Neural cell (in vitro differentiated cells): Measurements from ENCODE around the gene ZDHHC11. TPM values are rescaled to one million over a fixed set of nuclear protein-coding genes. Genes with fewer than 3 reads are reported as not detected.

Experiments
- H2AFZ ChIP-seq: fragments of 200-600, 300-800 bp; sonication (generic), shearing (Covaris generic); 2 replicates; pipeline ENCODE4 v1.6.0; 2014; ENCODE audit warnings: low read depth, mild to moderate bottlenecking, antibody characterized with exemption, low read length, moderate library complexity
- H3F3A ChIP-seq: fragments of 200-600 bp; shearing (Covaris generic); 2 replicates; pipeline ENCODE4 v1.6.1; 2016; ENCODE audit warnings: mild to moderate bottlenecking, moderate library complexity, mixed read lengths, antibody characterized with exemption, low read length; ENCODE audit not compliant: insufficient read depth, poor library complexity, severe bottlenecking
- H3K27ac ChIP-seq: fragments of 200-600, 300-800 bp; sonication (generic), shearing (Covaris generic); 2 replicates; pipeline ENCODE4 v1.5.1; 2014; ENCODE audit warnings: mild to moderate bottlenecking, low read length, moderate library complexity
- H3K27me3 ChIP-seq: fragments of 300-800, 200-600 bp; sonication (generic), shearing (Covaris generic); 2 replicates; pipeline ENCODE4 v1.6.0; 2014; ENCODE audit warnings: mild to moderate bottlenecking, low read depth, low read length, moderate library complexity; ENCODE audit not compliant: insufficient read depth
- H3K36me3 ChIP-seq: fragments of 300-800, 200-600 bp; sonication (generic), shearing (Covaris generic); 2 replicates; pipeline ENCODE4 v1.5.1; 2014; ENCODE audit warnings: mild to moderate bottlenecking, antibody characterized with exemption, low read length, moderate library complexity; ENCODE audit not compliant: insufficient read depth
- H3K4me2 ChIP-seq: fragments of 300-800, 200-600 bp; sonication (generic), shearing (Covaris generic); 2 replicates; pipeline ENCODE4 v1.6.0; 2014; ENCODE audit warnings: mild to moderate bottlenecking, low read length
- H3K4me3 ChIP-seq: fragments of 300-800, 200-600 bp; sonication (generic), shearing (Covaris generic); 2 replicates; pipeline ENCODE4 v1.5.1; 2014; ENCODE audit warnings: mild to moderate bottlenecking, low read length, moderate library complexity
- H3K79me2 ChIP-seq: fragments of 200-600 bp; shearing (Covaris generic); replicated peaks from 2 replicates; pipeline ENCODE4 v1.6.0; 2014; ENCODE audit warnings: mild to moderate bottlenecking, low read length, moderate library complexity; ENCODE audit not compliant: insufficient read depth
- H3K9ac ChIP-seq: fragments of 300-800, 200-600 bp; sonication (generic), shearing (Covaris generic); 2 replicates; pipeline ENCODE4 v1.6.1; 2016; ENCODE audit warnings: mild to moderate bottlenecking, low read length, mixed read lengths
- H3K9me2 ChIP-seq: fragments of 200-600 bp; shearing (Covaris generic); 2 replicates; pipeline ENCODE4 v1.6.1; 2016; ENCODE audit warnings: mild to moderate bottlenecking, low read length, mixed read lengths; ENCODE audit not compliant: insufficient read depth
- H3K9me3 ChIP-seq: fragments of 200-600, 300-800 bp; sonication (generic), shearing (Covaris generic); 2 replicates; pipeline ENCODE4 v1.6.1; 2016; ENCODE audit warnings: mild to moderate bottlenecking, mixed run types, low read length, moderate library complexity, mixed read lengths
- H4K20me1 ChIP-seq: fragments of 200-600 bp; shearing (Covaris generic); 2 replicates; pipeline ENCODE4 v1.6.1; 2016; ENCODE audit warnings: mild to moderate bottlenecking, mixed run types; ENCODE audit not compliant: insufficient read depth
- EP300 ChIP-seq: fragments of 450-650 bp; conservative IDR thresholded peaks from 2 replicates; pipeline ENCODE4 v1.6.1; 2014; ENCODE audit warnings: antibody characterized with exemption, mild to moderate bottlenecking, moderate library complexity; ENCODE audit not compliant: poor library complexity, severe bottlenecking
- MXI1 ChIP-seq: fragments of 450-650 bp; conservative IDR thresholded peaks from 2 replicates; pipeline ENCODE4 v1.6.1; 2014; ENCODE audit warnings: antibody characterized with exemption, mild to moderate bottlenecking; ENCODE audit not compliant: poor library complexity, severe bottlenecking
- polyA plus RNA-seq: library from polyadenylated mRNA; depleted of rRNA; stranded (reverse); fragments of >200 nt; gene quantifications from 2 replicates; pipeline ENCODE4 v1.2.3, GENCODE V29; 2014
- TF ChIP-seq, protein P1 (sequence below): IDR thresholded peaks from 2 replicates; pipeline ENCODE4 v1.6.1; 2012; ENCODE audit warnings: borderline replicate concordance

ZDHHC11 gene
- polyA plus RNA-seq, 1 donor from 2014 or later, result 11.4 TPM

DNA sequence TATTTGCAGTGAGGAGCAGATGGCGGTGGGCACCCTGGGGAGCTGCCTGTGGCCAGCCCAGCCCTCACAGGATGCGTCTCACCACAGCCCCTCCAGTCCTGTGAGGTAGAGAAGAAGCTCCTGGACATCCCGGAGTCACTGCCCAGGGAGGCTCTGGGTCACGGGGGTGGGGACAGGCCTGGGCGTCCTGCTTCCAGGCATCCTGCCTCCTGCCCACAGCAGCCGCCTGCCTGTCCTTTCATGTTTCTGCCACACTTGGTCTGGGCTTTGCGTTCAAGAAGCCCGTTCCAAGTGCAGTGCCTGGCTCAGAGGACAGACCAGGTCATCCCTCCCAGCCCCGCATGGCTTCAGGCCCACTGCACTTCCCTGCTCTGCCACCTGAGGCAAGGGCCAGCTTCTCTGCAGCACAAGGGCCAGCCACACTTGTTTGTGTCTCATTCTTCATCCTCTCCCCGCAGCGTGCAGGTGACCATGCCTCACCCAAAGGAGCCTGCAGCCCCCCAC lies 104.5 kb downstream of the ZDHHC11 start:
- TF ChIP-seq, protein P1, sequence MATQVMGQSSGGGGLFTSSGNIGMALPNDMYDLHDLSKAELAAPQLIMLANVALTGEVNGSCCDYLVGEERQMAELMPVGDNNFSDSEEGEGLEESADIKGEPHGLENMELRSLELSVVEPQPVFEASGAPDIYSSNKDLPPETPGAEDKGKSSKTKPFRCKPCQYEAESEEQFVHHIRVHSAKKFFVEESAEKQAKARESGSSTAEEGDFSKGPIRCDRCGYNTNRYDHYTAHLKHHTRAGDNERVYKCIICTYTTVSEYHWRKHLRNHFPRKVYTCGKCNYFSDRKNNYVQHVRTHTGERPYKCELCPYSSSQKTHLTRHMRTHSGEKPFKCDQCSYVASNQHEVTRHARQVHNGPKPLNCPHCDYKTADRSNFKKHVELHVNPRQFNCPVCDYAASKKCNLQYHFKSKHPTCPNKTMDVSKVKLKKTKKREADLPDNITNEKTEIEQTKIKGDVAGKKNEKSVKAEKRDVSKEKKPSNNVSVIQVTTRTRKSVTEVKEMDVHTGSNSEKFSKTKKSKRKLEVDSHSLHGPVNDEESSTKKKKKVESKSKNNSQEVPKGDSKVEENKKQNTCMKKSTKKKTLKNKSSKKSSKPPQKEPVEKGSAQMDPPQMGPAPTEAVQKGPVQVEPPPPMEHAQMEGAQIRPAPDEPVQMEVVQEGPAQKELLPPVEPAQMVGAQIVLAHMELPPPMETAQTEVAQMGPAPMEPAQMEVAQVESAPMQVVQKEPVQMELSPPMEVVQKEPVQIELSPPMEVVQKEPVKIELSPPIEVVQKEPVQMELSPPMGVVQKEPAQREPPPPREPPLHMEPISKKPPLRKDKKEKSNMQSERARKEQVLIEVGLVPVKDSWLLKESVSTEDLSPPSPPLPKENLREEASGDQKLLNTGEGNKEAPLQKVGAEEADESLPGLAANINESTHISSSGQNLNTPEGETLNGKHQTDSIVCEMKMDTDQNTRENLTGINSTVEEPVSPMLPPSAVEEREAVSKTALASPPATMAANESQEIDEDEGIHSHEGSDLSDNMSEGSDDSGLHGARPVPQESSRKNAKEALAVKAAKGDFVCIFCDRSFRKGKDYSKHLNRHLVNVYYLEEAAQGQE, result no peak
- TF ChIP-seq MXI1, result no peak
- no peak for TF ChIP-seq EP300
- no peaks in the 10 kb centered on the region for H4K20me1 ChIP-seq
- H3K27me3 ChIP-seq, result no peaks in the 10 kb centered on the region
- no peak overlapping the region for H3K4me3 ChIP-seq
- H3K9ac ChIP-seq, result no peak overlapping the region
- peaks cover 7% of the 10 kb centered on the region for H3K36me3 ChIP-seq
- H3K9me3 ChIP-seq, result no peaks in the 10 kb centered on the region
- H3K4me2 ChIP-seq, result no peak overlapping the region
- no peak overlapping the region for H3K27ac ChIP-seq
- no peak overlapping the region for H2AFZ ChIP-seq
- no peaks in the 10 kb centered on the region for H3K79me2 ChIP-seq
- H3K9me2 ChIP-seq, result no peaks in the 10 kb centered on the region
- H3F3A ChIP-seq, result no peaks in the 10 kb centered on the region

Other genes with a start within 250 kb of the ZDHHC11 start
- 5.9 and 7.0 TPM in 2 replicates for gene CEP72, start 238.6 kb downstream of the ZDHHC11 start, polyA plus RNA-seq
- 9.9 and 14.3 TPM in 2 replicates for gene TPPP, start 157.6 kb downstream of the ZDHHC11 start, polyA plus RNA-seq
- 9.9 and 12.1 TPM in 2 replicates for gene ZDHHC11B, start 66.3 kb downstream of the ZDHHC11 start, polyA plus RNA-seq
- 50.4 and 51.3 TPM in 2 replicates for gene BRD9, start 41.8 kb upstream of the ZDHHC11 start, polyA plus RNA-seq
- gene TRIP13, start 41.9 kb upstream of the ZDHHC11 start, polyA plus RNA-seq, result 2.1 and 2.6 TPM in 2 replicates
- 7.2 and 14.2 TPM in 2 replicates for gene NKD2, start 157.8 kb upstream of the ZDHHC11 start, polyA plus RNA-seq